ENCODE measurements around the gene ZNF680.

DNA sequence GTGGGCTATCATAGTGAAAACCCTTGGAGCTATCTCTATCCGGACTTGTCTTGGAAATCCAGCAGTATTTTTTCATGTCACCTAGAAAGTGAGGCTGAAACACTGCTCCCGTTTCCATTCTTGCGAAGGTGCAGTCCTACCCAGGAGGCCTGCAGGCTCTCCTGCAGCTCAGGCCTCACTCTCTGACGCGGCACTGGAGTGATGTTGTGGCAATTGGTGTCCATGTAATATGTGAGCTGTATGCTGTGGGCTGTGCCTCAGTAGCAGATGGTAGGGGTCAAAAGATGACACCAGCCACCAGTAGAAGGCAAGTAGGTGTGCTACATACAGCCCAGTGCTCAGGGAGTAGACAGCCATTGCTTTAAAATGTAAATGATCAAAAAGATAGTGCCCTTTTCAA is 28.1 kb upstream of the ZNF680 start:
- TF ChIP-seq CTCF (conservative IDR thresholded peaks at IDR 0.05; ENCODE audit: low read length) (no peak), EZH2phosphoT487 (IDR thresholded peaks at IDR 0.05; ENCODE audit: borderline replicate concordance) (no peak)

Measured in Loucy (cell line).